PC-3 (cell line): ENCODE measurements around the gene DCAF7.

Experiments
- CTCF ChIP-seq: fragments of 300-600 bp; sonication (generic); conservative IDR thresholded peaks from 2 replicates; pipeline ENCODE4 v1.5.1; 2017; ENCODE audit warnings: antibody characterized with exemption, low read depth, mild to moderate bottlenecking, low read length
- EZH2 ChIP-seq: fragments of 300-600 bp; sonication (generic); IDR thresholded peaks from one replicate; pipeline ENCODE4 v1.6.1; 2017; ENCODE audit warnings: antibody characterized with exemption, mild to moderate bottlenecking, low read length; ENCODE audit not compliant: unreplicated experiment

DNA sequence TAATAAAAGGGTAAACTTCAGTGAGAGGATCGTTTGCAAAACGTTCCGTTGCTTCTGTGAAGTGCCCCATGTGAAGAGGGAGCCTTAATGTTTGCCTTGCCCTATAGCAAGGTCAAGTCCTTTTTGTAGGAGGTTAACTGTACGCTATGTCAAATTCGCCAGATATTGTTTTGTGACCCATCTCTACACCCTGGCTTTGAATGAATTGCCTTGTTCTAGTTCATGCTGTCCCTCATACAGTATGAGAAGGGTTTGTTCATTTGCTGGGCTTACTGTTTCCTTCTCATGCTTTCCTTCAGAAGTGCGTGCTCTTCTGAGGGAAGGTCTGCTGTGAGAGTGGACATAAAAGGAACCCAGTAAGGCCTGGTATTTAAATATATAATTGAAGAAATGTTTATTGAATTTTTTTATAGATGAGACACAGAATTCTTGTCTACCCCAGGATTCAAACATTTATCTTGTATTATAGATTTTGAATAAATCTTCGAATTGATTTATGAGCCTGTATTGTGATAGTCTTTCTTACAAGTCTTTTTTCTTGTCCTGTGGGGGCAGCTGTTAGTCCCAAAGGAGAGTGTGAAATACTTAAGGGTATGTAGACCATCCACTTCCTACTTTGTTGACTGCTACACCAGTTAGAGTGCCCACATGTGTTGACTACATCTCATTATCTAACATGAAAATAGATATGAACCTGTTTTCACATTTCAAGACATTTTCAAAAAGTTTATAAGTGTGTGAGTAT lies 73.7 kb downstream of the DCAF7 start:
- no peak for TF ChIP-seq CTCF
- no peak for TF ChIP-seq EZH2
